IMR-90 (cell line): ENCODE data around the gene ZBED1. TPM values are rescaled to one million over a fixed set of nuclear protein-coding genes. Genes with fewer than 3 reads are reported as not detected.

Experiments used
- ATAC-seq: fragments of 200-7000 bp; cut with Tn5 transposase; 2 replicates; pipeline ENCODE4 v1.9.1; 2020; ENCODE audit warnings: low read depth, mild to moderate bottlenecking, moderate library complexity
- BruUV-seq: library from RNA; stranded (reverse); fragments of 400-500 nt; replicated peaks from 2 replicates; lab custom pipeline; 2021; lab: Mats Ljungman, UMichigan
- CTCF ChIA-PET: fragments of 300-600 bp; formaldehyde crosslinking; extraction: SDS; loops from one replicate; lab custom pipeline; 2021; ENCODE audit warnings: antibody characterized with exemption; lab: Yijun Ruan, JAX
- POLR2A ChIA-PET: fragments of 300-600 bp; sonication (Branson Sonifier 250); formaldehyde crosslinking; loops from one replicate; lab custom pipeline; 2022; ENCODE audit warnings: antibody characterized with exemption; ENCODE audit not compliant: unreplicated experiment; lab: Charles Lee
- DNase-seq: peaks from one replicate; pipeline ENCODE4 v3.0.0; 2013
- H2AFZ ChIP-seq: replicated peaks from 2 replicates; pipeline ENCODE3; 2013; ENCODE audit warnings: low read length, mild to moderate bottlenecking; ENCODE audit not compliant: poor library complexity
- H2AK5ac ChIP-seq: 2 replicates; pipeline ENCODE4 v1.6.1; 2013; ENCODE audit warnings: low read depth, low read length, inconsistent platforms
- H2AK9ac ChIP-seq: replicated peaks from 2 replicates; pipeline ENCODE3; 2013; ENCODE audit warnings: mild to moderate bottlenecking, low read depth, low read length, moderate library complexity; ENCODE audit not compliant: poor library complexity
- H2BK120ac ChIP-seq: 2 replicates; pipeline ENCODE4 v1.6.1; 2013; ENCODE audit warnings: low read depth, low read length, inconsistent platforms
- H2BK15ac ChIP-seq: 3 replicates; pipeline ENCODE4 v1.6.1; 2013; ENCODE audit warnings: low read depth, low read length, inconsistent platforms
- H2BK20ac ChIP-seq: 2 replicates; pipeline ENCODE4 v1.6.1; 2013; ENCODE audit warnings: low read depth, mild to moderate bottlenecking, inconsistent platforms, low read length, moderate library complexity
- H2BK5ac ChIP-seq: 2 replicates; pipeline ENCODE4 v1.6.1; 2013; ENCODE audit warnings: mild to moderate bottlenecking, low read depth, low read length, inconsistent platforms; ENCODE audit not compliant: poor library complexity, severe bottlenecking
- H3K14ac ChIP-seq: replicated peaks from 2 replicates; pipeline ENCODE4 v1.6.1; 2013; ENCODE audit warnings: low read depth, low read length, inconsistent platforms
- H3K18ac ChIP-seq: 2 replicates; pipeline ENCODE4 v1.6.1; 2013; ENCODE audit warnings: low read depth, low read length, control low read depth
- H3K23ac ChIP-seq: 2 replicates; pipeline ENCODE4 v1.6.1; 2013; ENCODE audit warnings: low read depth, low read length, inconsistent platforms
- H3K27ac ChIP-seq: 2 replicates; pipeline ENCODE4 v1.5.1; 2013; ENCODE audit warnings: mild to moderate bottlenecking, control low read depth, low read length; ENCODE audit not compliant: insufficient read depth
- H3K27me3 ChIP-seq: 2 replicates; pipeline ENCODE4 v1.6.1; 2013; ENCODE audit warnings: low read length; ENCODE audit not compliant: control insufficient read depth, insufficient read depth
- H3K36me3 ChIP-seq: 2 replicates; pipeline ENCODE4 v1.6.1; 2013; ENCODE audit warnings: low read length, mixed read lengths; ENCODE audit not compliant: control insufficient read depth, insufficient read depth
- H3K4ac ChIP-seq: 2 replicates; pipeline ENCODE4 v1.6.1; 2013; ENCODE audit warnings: low read depth, low read length, inconsistent platforms
- H3K4me1 ChIP-seq: 2 replicates; pipeline ENCODE4 v1.6.1; 2013; ENCODE audit warnings: low read length, mixed read lengths; ENCODE audit not compliant: control insufficient read depth, insufficient read depth
- H3K4me2 ChIP-seq: 2 replicates; pipeline ENCODE4 v1.6.1; 2013; ENCODE audit warnings: low read depth, mild to moderate bottlenecking, control low read depth, low read length, moderate library complexity
- H3K4me3 ChIP-seq: 2 replicates; pipeline ENCODE4 v1.5.1; 2013; ENCODE audit warnings: low read depth, mild to moderate bottlenecking, control low read depth, low read length, moderate library complexity; ENCODE audit not compliant: insufficient read depth
- H3K56ac ChIP-seq: 2 replicates; pipeline ENCODE4 v1.6.1; 2013; ENCODE audit warnings: low read length, inconsistent platforms; ENCODE audit not compliant: insufficient read depth; ENCODE audit errors: extremely low read depth
- H3K79me1 ChIP-seq, 2 experiments: 2 replicates each; pipeline ENCODE4 v1.6.1; 2013; ENCODE audit warnings: low read length in 2 of 2, inconsistent platforms in 1 of 2, low read depth in 1 of 2
- H3K9ac ChIP-seq: 2 replicates; pipeline ENCODE4 v1.6.1; 2013; ENCODE audit warnings: low read depth, low read length, control low read depth
- H3K9me1 ChIP-seq: 2 replicates; pipeline ENCODE4 v1.6.1; 2013; ENCODE audit warnings: low read length, inconsistent platforms; ENCODE audit not compliant: insufficient read depth
- H3K9me3 ChIP-seq: 2 replicates; pipeline ENCODE4 v1.6.1; 2013; ENCODE audit warnings: low read length; ENCODE audit not compliant: control insufficient read depth, insufficient read depth
- H4K20me1 ChIP-seq: 2 replicates; pipeline ENCODE4 v1.6.1; 2013; ENCODE audit warnings: low read length, inconsistent platforms; ENCODE audit not compliant: insufficient read depth
- H4K5ac ChIP-seq: 2 replicates; pipeline ENCODE4 v1.6.1; 2013; ENCODE audit warnings: mild to moderate bottlenecking, low read depth, low read length, control low read depth
- H4K8ac ChIP-seq, 2 experiments: 2 replicates each; pipeline ENCODE4 v1.6.1; 2013; ENCODE audit warnings: low read depth in 2 of 2, low read length in 2 of 2, control low read depth in 1 of 2, inconsistent platforms in 1 of 2
- H4K91ac ChIP-seq: 2 replicates; pipeline ENCODE4 v1.6.1; 2013; ENCODE audit warnings: low read depth, low read length, inconsistent platforms; ENCODE audit not compliant: insufficient read depth
- BHLHE40 ChIP-seq: fragments of 150-350 bp; IDR thresholded peaks from 2 replicates; pipeline ENCODE4 v1.6.1; 2016; ENCODE audit warnings: mild to moderate bottlenecking, low read depth, low read length
- CEBPB ChIP-seq: IDR thresholded peaks from 2 replicates; pipeline ENCODE4 v1.6.1; 2012; ENCODE audit warnings: low read depth, low read length, improper control_type of control experiment
- FOS ChIP-seq: fragments of 150-350 bp; IDR thresholded peaks from 2 replicates; pipeline ENCODE4 v1.6.1; 2016; ENCODE audit warnings: low read depth, low read length
- MAFK ChIP-seq: IDR thresholded peaks from 2 replicates; pipeline ENCODE4 v1.6.1; 2012; ENCODE audit warnings: low read depth, low read length, improper control_type of control experiment
- MAZ ChIP-seq: IDR thresholded peaks from 2 replicates; pipeline ENCODE4 v1.6.1; 2012; ENCODE audit warnings: low read depth, mild to moderate bottlenecking, low read length, improper control_type of control experiment, moderate library complexity, borderline replicate concordance
- NFE2L2 ChIP-seq: fragments of 150-350 bp; IDR thresholded peaks from 2 replicates; pipeline ENCODE4 v1.6.1; 2016; ENCODE audit warnings: low read depth, mild to moderate bottlenecking, low read length
- WGBS, 2 experiments: methylation state at CpG; one replicate each; pipeline versions ENCODE4 v1.1.5 to v1.1.7; 2013; ENCODE audit warnings: missing lambda C conversion rate in 2 of 2; ENCODE audit not compliant: insufficient read length in 1 of 2; ENCODE audit errors: extremely low coverage in 2 of 2; 5-methylcytosine and 5-hydroxymethylcytosine counted together
- dilution Hi-C: fragments of 300-500 bp; cut with HindIII; formaldehyde crosslinking; loops from one replicate; pipeline ENCODE4 v1.14.3; 2018; ENCODE audit warnings: low sequenced_read_pairs; ENCODE audit not compliant: unreplicated experiment
- in situ Hi-C: fragments of 300-500 bp; cut with MboI; formaldehyde crosslinking; loops from 3 replicates; pipeline ENCODE4 v1.14.3; 2019; ENCODE audit warnings: low sequenced_read_pairs, inconsistent platforms, mixed read lengths
- intact Hi-C: fragments of 100-400 bp; cut with micrococcal nuclease; formaldehyde crosslinking; loops from 2 replicates; pipeline ENCODE4 v1.10.0; 2022
- polyA plus RNA-seq, 3 experiments: library from polyadenylated mRNA; depleted of rRNA; stranded (reverse); fragments of >200 nt; gene quantifications; 2 replicates each; pipeline ENCODE4 v1.2.3, GENCODE V29; 2012; ENCODE audit warnings: low replicate concordance in 1 of 3
- total RNA-seq: library from RNA; depleted of rRNA; stranded (reverse); fragments of >200 nt; gene quantifications from 2 replicates; pipeline ENCODE4 v1.2.3, GENCODE V29; 2012
- TF ChIP-seq, protein P1 (sequence below): conservative IDR thresholded peaks from 2 replicates; pipeline ENCODE4 v1.5.1; 2012; ENCODE audit warnings: mild to moderate bottlenecking, low read depth, low read length, improper control_type of control experiment

ZBED1 gene
- total and polyA plus RNA-seq, 2 of the 4 experiments (the other 2 are of a cell fraction): 13.1 to 21.5 TPM

DNA sequence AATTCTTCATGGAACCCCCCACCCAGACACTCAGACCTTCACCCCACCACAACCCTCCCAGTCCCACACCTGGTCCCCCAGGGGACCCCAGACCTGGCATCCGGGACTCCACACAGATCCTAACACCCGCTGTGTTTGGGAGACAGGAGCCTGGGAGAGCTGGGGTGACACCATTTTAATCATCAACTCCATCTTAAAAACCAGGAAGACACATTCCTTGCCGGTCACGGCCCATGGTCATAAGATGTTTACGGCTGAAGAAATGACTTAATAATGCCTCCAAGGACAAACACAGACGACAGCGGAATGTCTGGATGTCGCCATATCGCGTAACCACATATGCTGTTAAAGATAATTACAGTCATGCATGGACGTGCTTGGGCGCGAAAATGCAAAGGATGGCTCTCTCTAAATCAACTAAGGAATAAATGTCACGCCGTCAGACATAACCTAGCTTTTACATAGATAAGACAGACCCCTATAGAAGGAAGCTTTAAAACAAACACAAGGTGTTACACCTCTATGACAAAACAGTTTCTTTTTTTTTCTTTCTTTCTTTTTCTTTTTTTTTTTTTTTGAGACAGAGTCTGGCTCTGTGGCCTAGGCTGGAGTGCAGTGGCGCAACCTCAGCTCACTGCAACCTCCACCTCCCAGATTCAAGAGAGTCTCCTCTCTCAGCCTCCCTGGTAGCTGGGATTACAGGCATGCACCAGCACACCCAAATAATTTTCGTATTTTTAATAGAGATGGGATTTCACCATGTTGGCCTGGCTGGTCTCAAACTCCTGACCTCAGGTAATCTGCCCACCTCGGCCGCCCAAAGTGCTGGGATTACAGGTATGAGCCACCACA is 2.1 kb upstream of the ZBED1 start:
- no peak overlapping the region for H2AK9ac ChIP-seq
- 13% methylated on average over 3 of the region's 19 CpGs; no CpG with 5 or more reads in 1 of the 2 experiments for WGBS, 2 experiments
- H2BK15ac ChIP-seq: no peak overlapping the region
- TF ChIP-seq, protein P1, sequence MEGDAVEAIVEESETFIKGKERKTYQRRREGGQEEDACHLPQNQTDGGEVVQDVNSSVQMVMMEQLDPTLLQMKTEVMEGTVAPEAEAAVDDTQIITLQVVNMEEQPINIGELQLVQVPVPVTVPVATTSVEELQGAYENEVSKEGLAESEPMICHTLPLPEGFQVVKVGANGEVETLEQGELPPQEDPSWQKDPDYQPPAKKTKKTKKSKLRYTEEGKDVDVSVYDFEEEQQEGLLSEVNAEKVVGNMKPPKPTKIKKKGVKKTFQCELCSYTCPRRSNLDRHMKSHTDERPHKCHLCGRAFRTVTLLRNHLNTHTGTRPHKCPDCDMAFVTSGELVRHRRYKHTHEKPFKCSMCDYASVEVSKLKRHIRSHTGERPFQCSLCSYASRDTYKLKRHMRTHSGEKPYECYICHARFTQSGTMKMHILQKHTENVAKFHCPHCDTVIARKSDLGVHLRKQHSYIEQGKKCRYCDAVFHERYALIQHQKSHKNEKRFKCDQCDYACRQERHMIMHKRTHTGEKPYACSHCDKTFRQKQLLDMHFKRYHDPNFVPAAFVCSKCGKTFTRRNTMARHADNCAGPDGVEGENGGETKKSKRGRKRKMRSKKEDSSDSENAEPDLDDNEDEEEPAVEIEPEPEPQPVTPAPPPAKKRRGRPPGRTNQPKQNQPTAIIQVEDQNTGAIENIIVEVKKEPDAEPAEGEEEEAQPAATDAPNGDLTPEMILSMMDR: no peak
- TF ChIP-seq MAZ: no peak
- no peak for TF ChIP-seq MAFK
- 0 out of 2 replicates have a peak, but pooled peaks have one; percentile 8 for TF ChIP-seq CEBPB
- no peak for TF ChIP-seq FOS
- TF ChIP-seq BHLHE40: no peak
- no peak for TF ChIP-seq NFE2L2
- H4K91ac ChIP-seq: no peak overlapping the region
- no peak overlapping the region for H2BK120ac ChIP-seq
- no peak overlapping the region for H3K4ac ChIP-seq
- no peak overlapping the region for H3K4me2 ChIP-seq
- ATAC-seq (no peak), DNase-seq (peak; percentile 18)
- dilution Hi-C loops (no loop called here), in situ Hi-C loops (no loop called here), intact Hi-C loops (no loop called here)
- no peaks in the 10 kb centered on the region; the same call in 1 of the 2 replicates for H3K27me3 ChIP-seq
- H4K5ac ChIP-seq: no peak overlapping the region
- H3K36me3 ChIP-seq: no peaks in the 10 kb centered on the region
- no peaks in the 10 kb centered on the region for H3K9me3 ChIP-seq
- peaks cover 18% of the 10 kb centered on the region; the same call in 1 of the 2 replicates for H4K20me1 ChIP-seq
- ChIA-PET CTCF (no interaction called here), POLR2A (no interaction called here)
- no peak overlapping the region for H2BK5ac ChIP-seq
- BruUV-seq: no TSS peak
- H2AK5ac ChIP-seq: no peak overlapping the region
- H3K9me1 ChIP-seq: peaks cover 3% of the 10 kb centered on the region; the same call in 1 of the 2 replicates
- H3K27ac ChIP-seq: no peak overlapping the region
- no peak overlapping the region for H3K23ac ChIP-seq
- peak overlapping the region in 1 of 2 experiments; percentile 11; a peak in 1 of 4 replicates for H4K8ac ChIP-seq
- H3K4me1 ChIP-seq: peaks cover 11% of the 10 kb centered on the region
- H3K9ac ChIP-seq: no peak overlapping the region
- no peak overlapping the region for H3K18ac ChIP-seq
- H3K56ac ChIP-seq: no peak overlapping the region
- peaks cover 5 to 21% of the 10 kb centered on the region in 2 experiments; a peak in 2 of 4 replicates for H3K79me1 ChIP-seq
- H2BK20ac ChIP-seq: no peak overlapping the region
- H3K14ac ChIP-seq: no peak overlapping the region
- peak overlapping the region; percentile 15 for H2AFZ ChIP-seq
- H3K4me3 ChIP-seq: no peak overlapping the region
